Thyroid gland (tissue), 4 donors: ENCODE results near the gene TSC22D4. TPM values are rescaled to one million over a fixed set of nuclear protein-coding genes. Genes with fewer than 3 reads are reported as not detected.

Experiments
- DNase-seq, 2 donors: peaks; one replicate each; pipeline ENCODE4 v3.0.0-alpha.2; 2019
- H3K27ac ChIP-seq, 3 donors: fragments of 200-600 bp; sonication (generic); 1 replicate in 2 of 3; 2 replicates in 1 of 3; pipeline ENCODE4 v1.5.1; 2016 to 2019; ENCODE audit warnings: mild to moderate bottlenecking in 1 of 3, moderate library complexity in 1 of 3
- H3K27me3 ChIP-seq: fragments of 200-600 bp; sonication (generic); one replicate; pipeline ENCODE4 v1.5.1; 2019
- H3K36me3 ChIP-seq, 2 donors: fragments of 200-600 bp; sonication (generic); one replicate each; pipeline ENCODE4 v1.5.1; 2016 to 2019
- H3K4me1 ChIP-seq, 2 donors: fragments of 200-600 bp; sonication (generic); one replicate each; pipeline ENCODE4 v1.5.1; 2017 to 2019
- H3K4me3 ChIP-seq, 3 donors: fragments of 200-600 bp; sonication (generic); replicated peaks in 1 of 3; 1 replicate in 2 of 3; 2 replicates in 1 of 3; pipeline ENCODE4 v1.5.1; 2016; ENCODE audit warnings: mild to moderate bottlenecking in 1 of 3
- H3K9me3 ChIP-seq: fragments of 200-600 bp; sonication (generic); one replicate; pipeline ENCODE4 v1.5.1; 2017
- POLR2A ChIP-seq, 2 donors: fragments of 450-650 bp; IDR thresholded peaks; one replicate each; pipeline ENCODE4 v1.6.1; 2017; ENCODE audit warnings: antibody characterized with exemption in 2 of 2, mild to moderate bottlenecking in 2 of 2, moderate library complexity in 1 of 2
- WGBS, 2 donors: methylation state at CpG; one replicate each; pipeline ENCODE4 v1.1.5; 2017; 5-methylcytosine and 5-hydroxymethylcytosine counted together
- intact Hi-C: fragments of 100-400 bp; cut with DNase I; formaldehyde crosslinking; loops from one replicate; pipeline ENCODE4 v1.15.1; 2023
- total RNA-seq, 4 donors: library from RNA; depleted of rRNA; stranded (reverse); fragments of >200 nt; gene quantifications; one replicate each; pipeline ENCODE4 v1.2.3, GENCODE V29; 2016
- TF ChIP-seq, protein P1 (sequence below), 6 experiments: fragments of 200-600 bp in 3 of 6; fragments of 450-650 bp in 3 of 6; sonication (generic) in 3 of 6; IDR thresholded peaks; one replicate each; pipeline ENCODE4 v1.5.1; 2016 to 2019; ENCODE audit warnings: antibody characterized with exemption in 6 of 6, mild to moderate bottlenecking in 2 of 6, inconsistent platforms in 1 of 6, moderate library complexity in 1 of 6

TSC22D4 gene
- total RNA-seq, 4 donors from 2014 or later, result 22.7 to 37.8 (median 27.9) TPM

- 5 to 8% methylated on average over 5 to 8 of the region's 16 CpGs for WGBS, 2 donors
- TF ChIP-seq, protein P1, sequence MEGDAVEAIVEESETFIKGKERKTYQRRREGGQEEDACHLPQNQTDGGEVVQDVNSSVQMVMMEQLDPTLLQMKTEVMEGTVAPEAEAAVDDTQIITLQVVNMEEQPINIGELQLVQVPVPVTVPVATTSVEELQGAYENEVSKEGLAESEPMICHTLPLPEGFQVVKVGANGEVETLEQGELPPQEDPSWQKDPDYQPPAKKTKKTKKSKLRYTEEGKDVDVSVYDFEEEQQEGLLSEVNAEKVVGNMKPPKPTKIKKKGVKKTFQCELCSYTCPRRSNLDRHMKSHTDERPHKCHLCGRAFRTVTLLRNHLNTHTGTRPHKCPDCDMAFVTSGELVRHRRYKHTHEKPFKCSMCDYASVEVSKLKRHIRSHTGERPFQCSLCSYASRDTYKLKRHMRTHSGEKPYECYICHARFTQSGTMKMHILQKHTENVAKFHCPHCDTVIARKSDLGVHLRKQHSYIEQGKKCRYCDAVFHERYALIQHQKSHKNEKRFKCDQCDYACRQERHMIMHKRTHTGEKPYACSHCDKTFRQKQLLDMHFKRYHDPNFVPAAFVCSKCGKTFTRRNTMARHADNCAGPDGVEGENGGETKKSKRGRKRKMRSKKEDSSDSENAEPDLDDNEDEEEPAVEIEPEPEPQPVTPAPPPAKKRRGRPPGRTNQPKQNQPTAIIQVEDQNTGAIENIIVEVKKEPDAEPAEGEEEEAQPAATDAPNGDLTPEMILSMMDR (IDR thresholded peaks at IDR 0.05), result no peak
- TF ChIP-seq POLR2A (IDR thresholded peaks at IDR 0.05), result no peak
- Histone ChIP-seq H3K36me3 (peaks cover 0 to 5% of the 10 kb centered on the region in 2 donors), H3K4me1 (peaks cover 42 to 43% of the 10 kb centered on the region in 2 donors), H3K27ac (peak overlapping the region; percentile 58 to 92 (median 83)), H3K9me3 (no peaks in the 10 kb centered on the region), H3K27me3 (no peaks in the 10 kb centered on the region), H3K4me3 (peak overlapping the region; percentile 44 to 97 (median 94))
- intact Hi-C loops, result no loop called here
- DNase-seq, result no peak
These were observed 1.1 kb downstream of the TSC22D4 start for GRCh38 chr7:100477871-100478267.

GRCh38 chr7:100476903-100477870 is 1.8 kb downstream of the TSC22D4 start:
- intact Hi-C loops, result no loop called here
- TF ChIP-seq, protein P1 (IDR thresholded peaks at IDR 0.05), result peak in 1 of 6 experiments; percentile 17
- no peak for TF ChIP-seq POLR2A (IDR thresholded peaks at IDR 0.05)
- peak in 1 of 2 donors; percentile 30 for DNase-seq
- peaks cover 39 to 45% of the 10 kb centered on the region in 2 donors for H3K4me1 ChIP-seq
- H3K36me3 ChIP-seq, result peaks cover 0 to 5% of the 10 kb centered on the region in 2 donors
- no peaks in the 10 kb centered on the region for H3K27me3 ChIP-seq
- H3K9me3 ChIP-seq, result no peaks in the 10 kb centered on the region
- peak overlapping the region; percentile 44 to 97 (median 94) for H3K4me3 ChIP-seq
- peak overlapping the region; percentile 58 to 92 (median 83) for H3K27ac ChIP-seq
- 26 to 32% methylated on average over 9 to 10 of the region's 30 CpGs for WGBS, 2 donors

- no peaks in the 10 kb centered on the region for H3K27me3 ChIP-seq
- peaks cover 0 to 5% of the 10 kb centered on the region in 2 donors for H3K36me3 ChIP-seq
- peak overlapping the region in 1 of 3 donors; percentile 97 for H3K4me3 ChIP-seq
- peak overlapping the region; percentile 5 to 83 (median 49) for H3K27ac ChIP-seq
- 22 to 45% methylated on average over 6 of the region's 6 CpGs for WGBS, 2 donors
- H3K9me3 ChIP-seq, result no peaks in the 10 kb centered on the region
- DNase-seq, result no peak
- intact Hi-C loops, result no loop called here
- peaks cover 39 to 46% of the 10 kb centered on the region in 2 donors for H3K4me1 ChIP-seq
- TF ChIP-seq POLR2A (IDR thresholded peaks at IDR 0.05), result no peak
- TF ChIP-seq, protein P1 (IDR thresholded peaks at IDR 0.05), result no peak
These were observed 2.8 kb downstream of the TSC22D4 start for GRCh38 chr7:100476101-100476780.

DNA sequence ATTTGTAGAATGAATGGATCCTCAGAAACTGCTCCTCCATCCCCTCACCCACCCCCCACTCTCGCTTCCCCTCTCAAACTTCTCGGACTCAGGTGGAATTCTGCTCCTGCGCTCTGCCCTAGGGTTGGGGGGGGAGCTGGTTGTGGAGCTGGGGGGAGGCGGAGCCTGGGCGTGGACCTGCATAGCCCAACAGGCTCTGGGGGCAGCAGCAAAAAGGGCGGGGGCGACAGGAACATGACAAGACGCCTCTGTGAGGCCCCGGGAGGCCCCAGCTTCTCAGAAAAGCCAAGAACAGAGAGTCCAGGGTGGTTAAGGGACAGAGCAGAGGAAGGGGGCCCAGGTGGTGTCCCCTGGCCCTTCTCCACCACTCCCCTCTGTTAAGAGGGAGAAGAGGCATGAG is 3.5 kb downstream of the TSC22D4 start:
- 49 to 63% methylated on average over 9 of the region's 9 CpGs for WGBS, 2 donors
- Histone ChIP-seq H3K27ac (peak overlapping the region; percentile 5 to 83 (median 49)), H3K4me3 (no peak overlapping the region), H3K36me3 (peaks cover 0 to 5% of the 10 kb centered on the region in 2 donors), H3K4me1 (peaks cover 39 to 46% of the 10 kb centered on the region in 2 donors), H3K9me3 (no peaks in the 10 kb centered on the region), H3K27me3 (no peaks in the 10 kb centered on the region)
- TF ChIP-seq POLR2A (IDR thresholded peaks at IDR 0.05), result no peak
- TF ChIP-seq, protein P1 (IDR thresholded peaks at IDR 0.05), result no peak
- intact Hi-C loops, result no loop called here
- peak in 1 of 2 donors; percentile 33 for DNase-seq
